ENCODE data around the gene CFAP73.

CFAP73 gene

GRCh38 chr12:113174461-113175384 is 25.2 kb downstream of the CFAP73 start:
- Histone ChIP-seq H3K4me1 (ENCODE audit: control insufficient read depth in 2 of 2, insufficient read depth in 2 of 2, low read length in 2 of 2) (no peaks in the 10 kb centered on the region), H3K36me3 (ENCODE audit: control insufficient read depth in 2 of 2, insufficient read depth in 2 of 2, low read length in 2 of 2) (peaks cover 71 to 84% of the 10 kb centered on the region in 2 donors)

DNA sequence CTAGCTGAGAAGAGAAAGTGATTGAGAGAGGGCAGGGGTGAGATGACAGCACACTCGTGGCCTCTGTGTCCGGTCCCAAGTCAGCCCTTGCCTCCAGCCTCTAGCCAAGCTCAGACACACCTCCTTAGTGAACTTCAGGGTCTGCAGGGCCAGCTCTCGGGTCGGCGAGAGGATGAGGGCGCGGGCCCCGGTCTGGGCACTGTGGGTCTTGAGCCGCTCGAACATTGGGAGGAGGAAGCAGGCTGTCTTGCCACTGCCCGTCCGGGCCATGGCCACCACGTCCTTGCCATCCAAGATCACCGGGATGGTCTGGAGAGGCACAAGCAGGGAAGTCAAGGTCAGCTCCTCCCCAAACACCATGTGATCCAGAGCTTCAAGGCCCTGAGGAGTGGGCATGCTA is 29.5 kb downstream of the CFAP73 start:
- H3K9ac ChIP-seq (ENCODE audit: low read depth in 1 of 2, low read length in 2 of 2): no peak overlapping the region
- peaks cover 36 to 53% of the 10 kb centered on the region in 2 donors for H3K36me3 ChIP-seq (ENCODE audit: control insufficient read depth in 2 of 2, insufficient read depth in 2 of 2, low read length in 2 of 2)

More at GRCh38 chr12:113174461-113175384, 25.2 kb downstream of the CFAP73 start:
- H3K9me3 ChIP-seq (ENCODE audit: control insufficient read depth in 2 of 2, low read length in 2 of 2): no peaks in the 10 kb centered on the region
- H3K27ac ChIP-seq (ENCODE audit: low read depth in 2 of 2, low read length in 2 of 2): no peak overlapping the region
- H3K4me3 ChIP-seq (ENCODE audit: low read length in 2 of 2): no peak overlapping the region
- H3K9ac ChIP-seq (ENCODE audit: low read depth in 1 of 2, low read length in 2 of 2): no peak overlapping the region
- no peaks in the 10 kb centered on the region for H3K27me3 ChIP-seq (ENCODE audit: control insufficient read depth in 2 of 2, insufficient read depth in 2 of 2, low read length in 2 of 2)

GRCh38 chr12:113180333-113180732 is 30.8 kb downstream of the CFAP73 start:
- Histone ChIP-seq H3K9me3 (ENCODE audit: control insufficient read depth in 2 of 2, low read length in 2 of 2) (no peaks in the 10 kb centered on the region), H3K27me3 (ENCODE audit: control insufficient read depth in 2 of 2, insufficient read depth in 2 of 2, low read length in 2 of 2) (no peaks in the 10 kb centered on the region), H3K4me3 (ENCODE audit: low read length in 2 of 2) (no peak overlapping the region), H3K9ac (ENCODE audit: low read depth in 1 of 2, low read length in 2 of 2) (no peak overlapping the region), H3K36me3 (ENCODE audit: control insufficient read depth in 2 of 2, insufficient read depth in 2 of 2, low read length in 2 of 2) (peaks cover 30 to 48% of the 10 kb centered on the region in 2 donors), H3K27ac (ENCODE audit: low read depth in 2 of 2, low read length in 2 of 2) (no peak overlapping the region), H3K4me1 (ENCODE audit: control insufficient read depth in 2 of 2, insufficient read depth in 2 of 2, low read length in 2 of 2) (peaks cover 4 to 5% of the 10 kb centered on the region in 2 donors)

More for the DNA sequence above, 29.5 kb downstream of the CFAP73 start:
- no peak overlapping the region for H3K4me3 ChIP-seq (ENCODE audit: low read length in 2 of 2)
- H3K9me3 ChIP-seq (ENCODE audit: control insufficient read depth in 2 of 2, low read length in 2 of 2): no peaks in the 10 kb centered on the region
- H3K27ac ChIP-seq (ENCODE audit: low read depth in 2 of 2, low read length in 2 of 2): no peak overlapping the region
- H3K4me1 ChIP-seq (ENCODE audit: control insufficient read depth in 2 of 2, insufficient read depth in 2 of 2, low read length in 2 of 2): no peaks in the 10 kb centered on the region
- H3K27me3 ChIP-seq (ENCODE audit: control insufficient read depth in 2 of 2, insufficient read depth in 2 of 2, low read length in 2 of 2): no peaks in the 10 kb centered on the region

DNA sequence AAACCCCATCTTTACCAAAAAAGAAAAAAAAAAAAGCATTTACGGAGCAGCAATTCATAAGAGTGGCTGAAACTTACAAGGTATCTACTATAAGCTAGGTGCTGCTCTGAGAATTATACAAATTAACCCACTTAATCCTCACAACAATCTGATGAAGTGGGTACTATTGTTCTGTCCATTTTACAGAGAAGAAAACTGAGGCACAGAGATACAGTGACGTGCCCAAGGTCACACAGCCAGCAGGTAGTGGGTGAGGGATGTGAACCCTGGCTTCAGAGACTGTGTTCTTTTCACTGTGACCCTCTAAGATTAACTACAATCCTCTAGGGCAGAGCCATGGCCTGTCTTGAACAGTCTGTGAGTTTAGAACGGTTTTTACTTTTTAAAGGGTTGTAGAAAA is 32.5 kb downstream of the CFAP73 start:
- H3K27me3 ChIP-seq (ENCODE audit: control insufficient read depth in 2 of 2, insufficient read depth in 2 of 2, low read length in 2 of 2): no peaks in the 10 kb centered on the region
- H3K4me3 ChIP-seq (ENCODE audit: low read length in 2 of 2): no peak overlapping the region
- H3K27ac ChIP-seq (ENCODE audit: low read depth in 2 of 2, low read length in 2 of 2): no peak overlapping the region
- no peak overlapping the region for H3K9ac ChIP-seq (ENCODE audit: low read depth in 1 of 2, low read length in 2 of 2)
- H3K9me3 ChIP-seq (ENCODE audit: control insufficient read depth in 2 of 2, low read length in 2 of 2): no peaks in the 10 kb centered on the region
- H3K36me3 ChIP-seq (ENCODE audit: control insufficient read depth in 2 of 2, insufficient read depth in 2 of 2, low read length in 2 of 2): peaks cover 26 to 40% of the 10 kb centered on the region in 2 donors
- peaks cover 14 to 18% of the 10 kb centered on the region in 2 donors for H3K4me1 ChIP-seq (ENCODE audit: control insufficient read depth in 2 of 2, insufficient read depth in 2 of 2, low read length in 2 of 2)

GRCh38 chr12:113183030-113183589 is 33.6 kb downstream of the CFAP73 start:
- no peak overlapping the region for H3K4me3 ChIP-seq (ENCODE audit: low read length in 2 of 2)
- no peaks in the 10 kb centered on the region for H3K27me3 ChIP-seq (ENCODE audit: control insufficient read depth in 2 of 2, insufficient read depth in 2 of 2, low read length in 2 of 2)
- H3K27ac ChIP-seq (ENCODE audit: low read depth in 2 of 2, low read length in 2 of 2): no peak overlapping the region
- no peaks in the 10 kb centered on the region for H3K9me3 ChIP-seq (ENCODE audit: control insufficient read depth in 2 of 2, low read length in 2 of 2)
- peaks cover 14 to 18% of the 10 kb centered on the region in 2 donors for H3K4me1 ChIP-seq (ENCODE audit: control insufficient read depth in 2 of 2, insufficient read depth in 2 of 2, low read length in 2 of 2)
- H3K9ac ChIP-seq (ENCODE audit: low read depth in 1 of 2, low read length in 2 of 2): no peak overlapping the region
- peaks cover 14 to 29% of the 10 kb centered on the region in 2 donors for H3K36me3 ChIP-seq (ENCODE audit: control insufficient read depth in 2 of 2, insufficient read depth in 2 of 2, low read length in 2 of 2)

DNA sequence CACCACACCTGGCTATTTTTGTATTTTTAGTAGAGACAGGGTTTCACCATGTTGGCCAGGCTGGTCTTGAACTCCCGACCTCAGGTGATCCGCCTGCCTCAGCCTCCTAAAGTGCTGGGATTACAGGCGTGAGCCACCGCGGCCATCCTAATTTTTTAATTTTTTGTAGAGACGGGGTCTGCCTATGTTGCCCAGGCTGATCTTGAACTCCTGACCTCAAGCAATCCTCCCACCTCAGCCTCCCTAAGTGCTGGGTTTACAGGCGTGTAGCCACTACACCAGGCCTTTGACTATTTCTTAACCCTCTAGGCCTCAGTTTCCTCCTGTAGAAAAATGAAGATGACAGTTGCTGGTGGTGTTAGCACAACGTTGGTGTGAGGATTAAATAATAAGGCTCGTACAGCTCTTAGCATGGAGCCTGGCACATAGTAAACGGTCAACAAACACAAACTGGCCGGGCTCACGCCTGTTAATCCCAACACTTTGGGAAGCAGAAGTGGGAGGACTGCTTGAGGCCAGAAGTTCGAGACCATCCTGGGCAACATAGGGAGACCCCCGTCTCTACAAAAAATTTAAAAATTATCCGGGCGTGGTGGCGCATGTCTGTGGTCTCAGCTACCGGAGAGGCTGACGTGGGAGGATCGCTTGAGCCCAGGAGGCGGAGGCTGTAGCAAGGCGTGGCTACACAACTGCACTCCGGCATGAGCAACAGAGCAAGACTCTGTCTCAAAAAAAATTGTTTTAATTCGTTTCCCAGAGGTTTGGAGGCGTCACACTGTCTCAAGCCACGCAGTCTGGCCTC is 34.8 kb downstream of the CFAP73 start:
- peaks cover 14 to 18% of the 10 kb centered on the region in 2 donors for H3K4me1 ChIP-seq (ENCODE audit: control insufficient read depth in 2 of 2, insufficient read depth in 2 of 2, low read length in 2 of 2)
- H3K27me3 ChIP-seq (ENCODE audit: control insufficient read depth in 2 of 2, insufficient read depth in 2 of 2, low read length in 2 of 2): no peaks in the 10 kb centered on the region
- H3K27ac ChIP-seq (ENCODE audit: low read depth in 2 of 2, low read length in 2 of 2): peak overlapping the region; percentile 90 to 93
- H3K4me3 ChIP-seq (ENCODE audit: low read length in 2 of 2): peak overlapping the region; percentile 92 to 98
- H3K9ac ChIP-seq (ENCODE audit: low read depth in 1 of 2, low read length in 2 of 2): peak overlapping the region; percentile 85 to 88
- peaks cover 9 to 21% of the 10 kb centered on the region in 2 donors for H3K36me3 ChIP-seq (ENCODE audit: control insufficient read depth in 2 of 2, insufficient read depth in 2 of 2, low read length in 2 of 2)
- H3K9me3 ChIP-seq (ENCODE audit: control insufficient read depth in 2 of 2, low read length in 2 of 2): no peaks in the 10 kb centered on the region

DNA sequence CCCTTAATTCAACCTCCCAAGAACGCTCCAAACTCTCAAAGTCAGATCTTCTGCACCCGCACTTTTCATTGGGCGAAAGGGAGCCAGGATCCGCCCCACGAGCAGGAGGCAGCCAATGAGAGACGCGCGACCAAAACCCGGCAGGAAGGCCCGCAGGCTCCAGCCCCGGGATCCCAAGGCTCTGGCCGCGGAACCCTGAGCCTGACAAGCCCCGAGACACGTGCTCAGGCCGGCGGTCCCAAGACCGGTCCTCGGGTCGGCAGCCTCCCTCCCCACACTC is 35.3 kb downstream of the CFAP73 start:
- peak overlapping the region; percentile 85 to 88 for H3K9ac ChIP-seq (ENCODE audit: low read depth in 1 of 2, low read length in 2 of 2)
- H3K36me3 ChIP-seq (ENCODE audit: control insufficient read depth in 2 of 2, insufficient read depth in 2 of 2, low read length in 2 of 2): peaks cover 8 to 18% of the 10 kb centered on the region in 2 donors
- H3K27ac ChIP-seq (ENCODE audit: low read depth in 2 of 2, low read length in 2 of 2): peak overlapping the region; percentile 90 to 93
- H3K4me3 ChIP-seq (ENCODE audit: low read length in 2 of 2): peak overlapping the region; percentile 92 to 98
- H3K4me1 ChIP-seq (ENCODE audit: control insufficient read depth in 2 of 2, insufficient read depth in 2 of 2, low read length in 2 of 2): peaks cover 14 to 18% of the 10 kb centered on the region in 2 donors
- no peaks in the 10 kb centered on the region for H3K9me3 ChIP-seq (ENCODE audit: control insufficient read depth in 2 of 2, low read length in 2 of 2)
- H3K27me3 ChIP-seq (ENCODE audit: control insufficient read depth in 2 of 2, insufficient read depth in 2 of 2, low read length in 2 of 2): no peaks in the 10 kb centered on the region

GRCh38 chr12:113185180-113186032 is 35.9 kb downstream of the CFAP73 start, which contains the start of the genes DDX54 and RITA1:
DDX54 (minus strand) TSS chr12:113185478; CDS start chr12:113185451, 27 bp downstream.
RITA1 (plus strand) TSS chr12:113185721; CDS start chr12:113186747, 1,026 bp downstream.
- no peaks in the 10 kb centered on the region for H3K9me3 ChIP-seq (ENCODE audit: control insufficient read depth in 2 of 2, low read length in 2 of 2)
- peak within 1 kb of the TSS; percentile 85 to 88 for H3K9ac ChIP-seq (ENCODE audit: low read depth in 1 of 2, low read length in 2 of 2)
- H3K27ac ChIP-seq (ENCODE audit: low read depth in 2 of 2, low read length in 2 of 2): peak within 1 kb of the TSS; percentile 90 to 93
- H3K27me3 ChIP-seq (ENCODE audit: control insufficient read depth in 2 of 2, insufficient read depth in 2 of 2, low read length in 2 of 2): no peaks in the 10 kb centered on the region
- peak within 1 kb of the TSS; percentile 92 to 98 for H3K4me3 ChIP-seq (ENCODE audit: low read length in 2 of 2)
- peaks cover 2 to 12% of the 10 kb centered on the region in 2 donors for H3K36me3 ChIP-seq (ENCODE audit: control insufficient read depth in 2 of 2, insufficient read depth in 2 of 2, low read length in 2 of 2)
- peaks cover 14 to 18% of the 10 kb centered on the region in 2 donors for H3K4me1 ChIP-seq (ENCODE audit: control insufficient read depth in 2 of 2, insufficient read depth in 2 of 2, low read length in 2 of 2)

DNA sequence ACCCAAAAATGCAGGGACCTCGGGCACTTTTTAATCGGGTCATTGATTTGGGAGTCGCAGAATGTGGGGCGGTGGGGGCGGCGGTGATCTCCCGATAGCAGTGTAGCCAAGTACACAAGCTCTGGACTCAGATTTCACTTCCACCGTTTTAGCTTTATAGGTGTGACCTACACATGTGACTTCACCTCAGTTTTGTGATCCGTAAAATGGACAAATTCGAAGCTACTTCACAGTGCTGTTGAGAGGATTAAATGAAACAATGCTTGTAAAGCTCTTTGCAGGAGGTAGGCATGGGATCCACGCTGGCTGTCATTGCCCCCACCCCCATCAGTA is 36.5 kb downstream of the CFAP73 start:
- Histone ChIP-seq H3K9me3 (ENCODE audit: control insufficient read depth in 2 of 2, low read length in 2 of 2) (no peaks in the 10 kb centered on the region), H3K9ac (ENCODE audit: low read depth in 1 of 2, low read length in 2 of 2) (peak overlapping the region; percentile 85 to 88), H3K27ac (ENCODE audit: low read depth in 2 of 2, low read length in 2 of 2) (peak overlapping the region; percentile 90 to 93), H3K4me3 (ENCODE audit: low read length in 2 of 2) (peak overlapping the region; percentile 92 to 98), H3K4me1 (ENCODE audit: control insufficient read depth in 2 of 2, insufficient read depth in 2 of 2, low read length in 2 of 2) (peaks cover 14 to 18% of the 10 kb centered on the region in 2 donors), H3K36me3 (ENCODE audit: control insufficient read depth in 2 of 2, insufficient read depth in 2 of 2, low read length in 2 of 2) (peaks cover 7 to 9% of the 10 kb centered on the region in 2 donors), H3K27me3 (ENCODE audit: control insufficient read depth in 2 of 2, insufficient read depth in 2 of 2, low read length in 2 of 2) (no peaks in the 10 kb centered on the region)

Measured in mucosa of rectum (tissue), 2 donors.